CD4-positive, alpha-beta T cell treated with Interleukin-4 for 4 hours (primary cell): ENCODE measurements around the gene KIRREL1.
"Not testable (repeated sequence)": the region's sequence is repeated elsewhere in the genome, so short reads cannot be mapped to it uniquely, and the experiment has no call there.

Experiments used
- DNase-seq: peaks from one replicate; pipeline ENCODE4 v3.0.0-alpha.2; 2020

KIRREL1 gene

GRCh38 chr1:158112994-158113758, 119.7 kb downstream of the KIRREL1 start:
- no peak for DNase-seq

GRCh38 chr1:158113759-158114127, 120.3 kb downstream of the KIRREL1 start:
- no peak for DNase-seq

- no peak for DNase-seq
Measured at GRCh38 chr1:158115126-158115525, 121.7 kb downstream of the KIRREL1 start.

GRCh38 chr1:158116311-158117167, 123.1 kb downstream of the KIRREL1 start:
- no peak for DNase-seq

GRCh38 chr1:158117854-158118704, 124.6 kb downstream of the KIRREL1 start:
- peak; percentile 18 for DNase-seq

GRCh38 chr1:158118713-158119402, 125.4 kb downstream of the KIRREL1 start:
- DNase-seq: no peak

GRCh38 chr1:158119976-158120653, 126.7 kb downstream of the KIRREL1 start:
- DNase-seq: no peak

- DNase-seq: no peak
Measured at GRCh38 chr1:158121604-158122254, 128.3 kb downstream of the KIRREL1 start.

- no peak for DNase-seq
Measured at GRCh38 chr1:158122833-158123388, 129.5 kb downstream of the KIRREL1 start.

- DNase-seq: no peak
Measured at GRCh38 chr1:158124034-158124433, 130.6 kb downstream of the KIRREL1 start.

- DNase-seq: peak; percentile 68
Measured at GRCh38 chr1:158124999-158125398, 131.6 kb downstream of the KIRREL1 start.

GRCh38 chr1:158126425-158126824, 133.0 kb downstream of the KIRREL1 start:
- DNase-seq: no peak

GRCh38 chr1:158128531-158128930, 135.1 kb downstream of the KIRREL1 start:
- DNase-seq: not testable (repeated sequence)

GRCh38 chr1:158131217-158131616, 137.8 kb downstream of the KIRREL1 start:
- DNase-seq: no peak

- no peak for DNase-seq
Measured at GRCh38 chr1:158140764-158141192, 147.3 kb downstream of the KIRREL1 start.

- no peak for DNase-seq
Measured at GRCh38 chr1:158145173-158145719, 151.8 kb downstream of the KIRREL1 start.

- DNase-seq: no peak
Measured at GRCh38 chr1:158146165-158146564, 152.7 kb downstream of the KIRREL1 start.

- DNase-seq: no peak
Measured at GRCh38 chr1:158146739-158147138, 153.3 kb downstream of the KIRREL1 start.

GRCh38 chr1:158147401-158147800, 154.0 kb downstream of the KIRREL1 start:
- no peak for DNase-seq

- DNase-seq: no peak
Measured at GRCh38 chr1:158147869-158148268, 154.4 kb downstream of the KIRREL1 start.

- no peak for DNase-seq
Measured at GRCh38 chr1:158148468-158148867, 155.0 kb downstream of the KIRREL1 start.
